GM12874 (cell line): ENCODE data around the gene NECTIN1.

ENCODE experiments used
- TF ChIP-seq, protein P1 (sequence below): IDR thresholded peaks from 2 replicates; pipeline ENCODE4 v1.5.1; 2011; ENCODE audit warnings: low read depth, mild to moderate bottlenecking, control low read depth, low read length, moderate library complexity; ENCODE audit not compliant: insufficient read depth

NECTIN1 gene

DNA sequence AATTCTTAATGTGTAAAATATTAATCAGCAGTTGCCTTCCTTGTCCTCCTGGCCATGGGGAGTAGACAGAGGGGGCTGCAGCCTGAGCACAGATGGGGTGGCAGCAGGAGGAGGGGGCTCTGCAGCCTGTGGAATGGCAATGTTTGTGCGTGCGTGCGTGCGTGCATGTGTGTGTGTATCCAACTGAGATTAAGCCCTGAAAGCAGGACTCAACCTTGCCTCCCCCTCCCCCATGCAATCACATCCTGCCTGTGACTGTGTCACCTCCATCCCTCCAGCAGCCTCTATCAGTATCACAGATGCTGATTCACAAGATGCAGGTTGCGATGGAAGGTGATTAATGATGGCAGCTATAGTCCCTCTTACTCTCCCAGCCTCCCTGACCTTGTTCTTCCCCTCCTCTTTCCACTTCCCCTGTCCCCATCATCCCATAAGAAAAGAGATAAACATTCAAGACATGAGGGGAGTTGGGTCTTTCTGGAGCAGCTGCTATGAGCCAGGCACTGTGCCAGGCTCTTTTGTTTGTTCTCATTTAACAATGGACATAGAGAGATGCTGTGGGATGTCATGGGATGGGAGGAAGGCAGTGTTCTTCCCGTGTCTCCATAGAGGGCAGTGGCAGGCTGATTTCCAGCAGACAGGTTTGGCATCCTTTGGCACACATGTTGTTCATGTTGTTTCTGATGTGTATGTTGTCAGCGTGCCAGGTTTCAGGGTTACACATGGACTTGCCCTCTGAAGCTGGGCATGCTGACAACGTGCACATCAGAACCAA is 43.8 kb upstream of the NECTIN1 start:
- TF ChIP-seq, protein P1, sequence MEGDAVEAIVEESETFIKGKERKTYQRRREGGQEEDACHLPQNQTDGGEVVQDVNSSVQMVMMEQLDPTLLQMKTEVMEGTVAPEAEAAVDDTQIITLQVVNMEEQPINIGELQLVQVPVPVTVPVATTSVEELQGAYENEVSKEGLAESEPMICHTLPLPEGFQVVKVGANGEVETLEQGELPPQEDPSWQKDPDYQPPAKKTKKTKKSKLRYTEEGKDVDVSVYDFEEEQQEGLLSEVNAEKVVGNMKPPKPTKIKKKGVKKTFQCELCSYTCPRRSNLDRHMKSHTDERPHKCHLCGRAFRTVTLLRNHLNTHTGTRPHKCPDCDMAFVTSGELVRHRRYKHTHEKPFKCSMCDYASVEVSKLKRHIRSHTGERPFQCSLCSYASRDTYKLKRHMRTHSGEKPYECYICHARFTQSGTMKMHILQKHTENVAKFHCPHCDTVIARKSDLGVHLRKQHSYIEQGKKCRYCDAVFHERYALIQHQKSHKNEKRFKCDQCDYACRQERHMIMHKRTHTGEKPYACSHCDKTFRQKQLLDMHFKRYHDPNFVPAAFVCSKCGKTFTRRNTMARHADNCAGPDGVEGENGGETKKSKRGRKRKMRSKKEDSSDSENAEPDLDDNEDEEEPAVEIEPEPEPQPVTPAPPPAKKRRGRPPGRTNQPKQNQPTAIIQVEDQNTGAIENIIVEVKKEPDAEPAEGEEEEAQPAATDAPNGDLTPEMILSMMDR, result no peak

DNA sequence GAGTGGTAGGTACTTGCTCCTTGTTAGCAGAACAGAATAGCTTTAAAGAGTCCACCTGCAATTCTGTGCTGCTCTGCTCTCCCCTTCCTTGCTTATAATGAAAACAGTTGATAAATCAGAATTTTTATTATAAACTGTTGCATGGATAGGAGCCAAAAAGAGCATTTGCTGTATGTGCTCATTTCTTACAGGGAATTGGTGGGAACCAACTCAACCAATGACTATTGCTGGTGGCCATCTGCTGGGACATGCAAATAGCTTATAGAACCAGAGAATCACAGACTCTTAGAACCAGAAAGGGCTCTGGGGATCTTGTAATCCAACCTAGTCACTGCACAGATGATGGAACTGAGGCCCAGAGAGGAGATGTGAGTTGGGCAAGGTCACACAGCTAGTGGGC is 43.1 kb upstream of the NECTIN1 start:
- TF ChIP-seq, protein P1, result no peak

DNA sequence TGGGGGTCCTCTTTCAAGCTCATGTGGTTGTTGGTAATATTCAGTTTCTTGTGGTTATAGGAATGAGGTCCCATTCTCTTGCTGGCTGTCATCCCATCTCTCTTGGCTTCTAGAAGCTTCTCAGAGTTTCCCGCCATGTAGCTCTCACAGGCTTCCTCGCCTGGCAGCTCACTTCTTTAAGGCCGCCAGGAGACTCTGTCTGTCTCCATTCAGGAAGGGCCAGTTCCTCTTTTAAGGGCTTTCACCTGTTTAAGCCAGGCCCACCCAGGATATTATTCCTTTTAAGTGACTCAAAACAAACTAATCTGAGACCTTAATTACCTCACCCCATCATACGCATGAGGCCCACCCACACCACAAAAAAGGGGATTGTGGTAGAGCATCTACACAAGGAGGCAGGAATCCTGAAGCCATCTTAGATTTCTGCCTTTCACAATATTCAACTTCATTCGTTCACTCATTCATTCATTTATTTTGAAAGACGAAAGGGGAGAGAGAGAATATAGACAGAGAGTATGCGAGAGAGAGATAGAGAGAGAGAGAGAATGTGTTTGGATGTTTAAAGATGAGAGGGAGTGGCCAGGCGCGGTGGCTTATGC is 42.3 kb upstream of the NECTIN1 start:
- TF ChIP-seq, protein P1, result no peak

DNA sequence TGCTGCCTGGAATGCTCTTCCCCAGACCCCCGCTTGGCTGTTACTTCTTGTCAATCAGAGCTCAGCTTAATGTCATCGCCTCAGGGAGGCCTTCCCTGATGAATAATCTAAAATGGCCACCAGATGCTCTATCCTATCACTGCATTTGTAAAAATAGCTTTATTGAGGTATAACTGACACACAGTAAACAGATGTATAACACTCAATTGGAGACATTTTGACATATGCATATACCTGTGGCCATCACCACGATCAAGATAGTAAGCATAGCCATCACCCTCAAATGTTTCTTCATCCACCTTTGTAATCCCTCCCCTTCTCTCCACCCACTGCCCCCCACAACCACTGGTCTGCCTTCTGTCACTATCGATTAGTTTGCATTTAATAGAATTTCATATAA is 36.6 kb upstream of the NECTIN1 start:
- TF ChIP-seq, protein P1, result no peak

DNA sequence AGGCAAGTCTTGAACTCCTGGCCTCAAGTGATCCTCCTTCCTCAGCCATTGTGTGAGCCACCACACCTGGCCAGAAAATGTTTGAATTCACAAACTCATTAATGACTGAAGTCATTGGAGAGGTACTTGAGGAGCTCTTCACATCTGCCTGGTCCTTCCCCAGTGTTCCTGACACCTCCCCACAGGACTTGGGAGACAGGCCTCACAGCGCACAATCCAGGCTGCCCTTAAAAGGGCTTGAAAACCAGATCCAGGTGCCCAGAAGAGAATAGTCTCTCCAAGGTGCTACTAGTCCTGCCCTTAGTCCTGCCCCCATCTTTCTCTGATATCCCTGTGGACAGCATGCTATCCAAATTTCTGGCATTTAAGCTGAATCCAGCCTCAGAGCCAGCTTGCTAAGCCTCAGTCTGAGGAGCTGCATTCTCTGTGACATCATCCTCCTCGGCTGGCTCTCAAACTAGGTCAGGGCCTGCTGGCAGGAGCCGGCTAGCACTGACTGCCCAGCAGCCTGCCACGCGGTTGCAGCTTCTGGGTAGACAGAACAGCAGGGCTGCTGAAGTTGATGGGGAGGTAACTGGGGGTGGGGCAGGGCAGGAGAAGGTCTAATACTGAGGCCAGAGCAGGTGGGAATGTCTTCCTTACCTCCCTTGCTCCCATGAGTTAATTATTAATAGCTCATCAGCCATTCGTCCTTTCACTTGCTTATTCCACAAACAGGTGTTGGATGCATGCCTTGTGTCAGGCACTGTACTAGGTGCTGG is 35.3 kb upstream of the NECTIN1 start:
- TF ChIP-seq, protein P1, result no peak

DNA sequence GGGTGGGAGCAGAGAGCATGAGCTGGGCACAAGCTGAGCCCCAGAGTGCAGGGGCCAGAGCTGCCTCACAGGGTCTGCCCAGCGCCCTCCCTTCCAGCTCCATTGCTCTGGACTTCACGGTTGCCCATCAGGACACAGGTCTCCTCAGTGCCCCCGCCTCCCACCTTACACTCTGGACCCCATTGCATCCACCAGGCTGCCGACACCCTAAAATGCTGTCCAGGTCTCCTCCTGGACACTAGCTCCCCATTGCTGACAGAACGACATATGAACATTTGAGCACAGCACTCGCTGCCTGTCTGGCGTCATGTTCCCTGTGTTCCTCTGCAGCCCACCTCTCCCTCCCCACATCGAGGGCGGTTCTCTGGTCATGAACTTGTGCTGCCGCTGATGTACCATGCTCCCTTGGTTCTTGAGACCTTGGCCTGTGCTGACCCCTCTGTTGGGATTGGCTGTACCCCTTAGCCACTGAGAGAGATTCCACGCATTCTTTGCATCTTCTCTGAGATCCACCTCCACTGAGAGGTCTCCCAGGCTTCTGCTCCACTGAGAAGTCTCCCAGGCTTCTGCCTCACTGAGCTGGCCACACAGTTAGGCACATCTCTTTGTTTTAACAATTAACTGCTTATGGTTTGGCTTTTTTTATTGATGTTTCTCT is 34.2 kb upstream of the NECTIN1 start:
- TF ChIP-seq, protein P1, result no peak
